Keratinocyte (primary cell): ENCODE results near the gene DDX39B.

ENCODE experiments used
- EZH2 ChIP-seq: IDR thresholded peaks from one replicate; pipeline ENCODE4 v1.6.1; 2012; ENCODE audit warnings: inconsistent platforms, mild to moderate bottlenecking, low read length, moderate library complexity
- TF ChIP-seq, protein P1 (sequence below), 3 experiments: IDR thresholded peaks in 1 of 3; conservative IDR thresholded peaks in 1 of 3; optimal IDR thresholded peaks in 1 of 3; 2 replicates in 2 of 3; 3 replicates in 1 of 3; pipeline versions ENCODE3 to v1.5.1; 2011; ENCODE audit warnings: low read length in 3 of 3, mild to moderate bottlenecking in 3 of 3, moderate library complexity in 2 of 3, control low read depth in 1 of 3, inconsistent platforms in 1 of 3; ENCODE audit not compliant: insufficient read depth in 2 of 3; ENCODE audit errors: extremely low read depth in 1 of 3

DNA sequence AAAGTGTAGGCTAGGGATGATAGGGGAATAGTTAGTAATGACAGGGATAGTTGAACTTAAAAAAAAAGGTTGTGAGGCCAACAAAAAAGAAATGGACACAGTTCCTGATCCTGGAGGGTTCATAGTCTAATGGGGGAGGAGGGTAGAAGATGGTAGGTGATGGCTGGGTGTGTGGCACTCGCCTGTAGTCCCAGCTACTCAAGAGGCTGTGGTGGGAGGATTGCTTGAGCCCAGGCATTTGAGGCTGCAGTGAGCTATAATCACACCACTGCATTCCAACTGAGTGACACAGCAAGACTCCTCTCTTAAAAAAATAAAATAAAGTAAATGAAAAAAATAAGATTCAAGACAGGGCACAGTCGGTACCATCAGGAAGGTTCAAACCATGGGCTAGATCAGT, 46.2 kb downstream of the DDX39B start:
- TF ChIP-seq, protein P1, sequence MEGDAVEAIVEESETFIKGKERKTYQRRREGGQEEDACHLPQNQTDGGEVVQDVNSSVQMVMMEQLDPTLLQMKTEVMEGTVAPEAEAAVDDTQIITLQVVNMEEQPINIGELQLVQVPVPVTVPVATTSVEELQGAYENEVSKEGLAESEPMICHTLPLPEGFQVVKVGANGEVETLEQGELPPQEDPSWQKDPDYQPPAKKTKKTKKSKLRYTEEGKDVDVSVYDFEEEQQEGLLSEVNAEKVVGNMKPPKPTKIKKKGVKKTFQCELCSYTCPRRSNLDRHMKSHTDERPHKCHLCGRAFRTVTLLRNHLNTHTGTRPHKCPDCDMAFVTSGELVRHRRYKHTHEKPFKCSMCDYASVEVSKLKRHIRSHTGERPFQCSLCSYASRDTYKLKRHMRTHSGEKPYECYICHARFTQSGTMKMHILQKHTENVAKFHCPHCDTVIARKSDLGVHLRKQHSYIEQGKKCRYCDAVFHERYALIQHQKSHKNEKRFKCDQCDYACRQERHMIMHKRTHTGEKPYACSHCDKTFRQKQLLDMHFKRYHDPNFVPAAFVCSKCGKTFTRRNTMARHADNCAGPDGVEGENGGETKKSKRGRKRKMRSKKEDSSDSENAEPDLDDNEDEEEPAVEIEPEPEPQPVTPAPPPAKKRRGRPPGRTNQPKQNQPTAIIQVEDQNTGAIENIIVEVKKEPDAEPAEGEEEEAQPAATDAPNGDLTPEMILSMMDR (optimal IDR thresholded peaks at IDR 0.05 in 1 of 3, IDR thresholded peaks at IDR 0.05 in 1 of 3, conservative IDR thresholded peaks at IDR 0.05 in 1 of 3; ENCODE audit: extremely low read depth in 1 of 3, insufficient read depth in 2 of 3, low read length in 3 of 3) = no peak
- TF ChIP-seq EZH2 = no peak
